ENCODE results near the gene SERPINI2.

Gene SERPINI2

GRCh38 chr3:167409611-167410010 is 64.2 kb downstream of the SERPINI2 start:
- no peak for DNase-seq (ENCODE audit: low read depth)
- H3K4me3 ChIP-seq (ENCODE audit: low read depth, low read length), result no peak overlapping the region
- TF ChIP-seq, protein P1, sequence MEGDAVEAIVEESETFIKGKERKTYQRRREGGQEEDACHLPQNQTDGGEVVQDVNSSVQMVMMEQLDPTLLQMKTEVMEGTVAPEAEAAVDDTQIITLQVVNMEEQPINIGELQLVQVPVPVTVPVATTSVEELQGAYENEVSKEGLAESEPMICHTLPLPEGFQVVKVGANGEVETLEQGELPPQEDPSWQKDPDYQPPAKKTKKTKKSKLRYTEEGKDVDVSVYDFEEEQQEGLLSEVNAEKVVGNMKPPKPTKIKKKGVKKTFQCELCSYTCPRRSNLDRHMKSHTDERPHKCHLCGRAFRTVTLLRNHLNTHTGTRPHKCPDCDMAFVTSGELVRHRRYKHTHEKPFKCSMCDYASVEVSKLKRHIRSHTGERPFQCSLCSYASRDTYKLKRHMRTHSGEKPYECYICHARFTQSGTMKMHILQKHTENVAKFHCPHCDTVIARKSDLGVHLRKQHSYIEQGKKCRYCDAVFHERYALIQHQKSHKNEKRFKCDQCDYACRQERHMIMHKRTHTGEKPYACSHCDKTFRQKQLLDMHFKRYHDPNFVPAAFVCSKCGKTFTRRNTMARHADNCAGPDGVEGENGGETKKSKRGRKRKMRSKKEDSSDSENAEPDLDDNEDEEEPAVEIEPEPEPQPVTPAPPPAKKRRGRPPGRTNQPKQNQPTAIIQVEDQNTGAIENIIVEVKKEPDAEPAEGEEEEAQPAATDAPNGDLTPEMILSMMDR (IDR thresholded peaks at IDR 0.05; ENCODE audit: low read depth, low read length, missing control alignments), result no peak

DNA sequence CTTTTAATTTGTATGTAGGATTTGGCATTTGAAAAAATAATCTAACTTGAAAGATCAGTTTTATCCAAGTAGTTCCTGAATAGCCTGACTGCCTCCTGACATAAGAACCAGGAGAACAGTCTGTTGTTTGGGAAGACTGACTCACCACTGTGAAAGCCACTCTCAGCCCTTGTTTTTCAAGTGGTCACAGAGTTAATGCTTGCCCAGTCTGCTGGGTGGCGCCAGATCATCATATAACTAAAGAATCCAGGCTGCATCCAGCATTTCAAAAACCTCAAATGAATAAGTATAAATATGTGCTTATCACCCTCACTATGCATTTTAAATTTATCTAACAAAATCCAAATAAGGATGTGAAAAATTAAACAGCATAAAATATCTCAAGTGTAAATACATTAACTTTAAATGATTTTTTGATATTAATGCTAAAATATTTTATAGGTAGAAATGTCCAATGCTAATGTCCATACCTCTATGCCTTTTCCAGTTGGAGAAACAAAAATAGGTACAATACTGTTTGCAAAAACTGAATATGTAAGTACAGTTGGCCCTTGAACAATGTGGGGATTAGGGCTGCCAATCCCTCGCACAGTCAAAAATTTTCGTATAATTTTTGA is 66.9 kb downstream of the SERPINI2 start:
- H3K4me3 ChIP-seq (ENCODE audit: low read depth, low read length), result no peak overlapping the region
- TF ChIP-seq, protein P1 (IDR thresholded peaks at IDR 0.05; ENCODE audit: low read depth, low read length, missing control alignments), result peak; percentile 24
- no peak for DNase-seq (ENCODE audit: low read depth)

DNA sequence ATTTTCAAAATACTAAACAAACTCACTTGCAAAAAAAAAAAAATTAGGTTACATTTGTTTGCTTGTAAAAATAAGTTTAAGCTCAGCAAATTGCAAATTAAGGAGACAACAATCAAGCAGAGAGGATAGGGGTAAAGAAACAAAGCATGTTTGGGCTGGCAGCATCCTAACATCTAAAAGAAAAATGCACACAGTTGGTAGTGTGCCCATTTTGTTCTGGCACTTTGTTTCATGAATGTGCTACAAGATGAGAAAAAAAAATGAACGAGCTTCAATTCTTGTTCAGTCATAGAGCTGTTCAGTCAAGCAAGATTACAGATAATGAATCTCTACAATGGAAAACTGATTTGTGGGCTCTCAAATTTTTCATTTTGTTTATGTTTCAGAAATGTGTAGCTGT is 76.0 kb downstream of the SERPINI2 start:
- DNase-seq (ENCODE audit: low read depth), result no peak
- H3K4me3 ChIP-seq (ENCODE audit: low read depth, low read length), result no peak overlapping the region
- TF ChIP-seq, protein P1 (IDR thresholded peaks at IDR 0.05; ENCODE audit: low read depth, low read length, missing control alignments), result no peak

- no peak for DNase-seq (ENCODE audit: low read depth)
- no peak overlapping the region for H3K4me3 ChIP-seq (ENCODE audit: low read depth, low read length)
- TF ChIP-seq, protein P1 (IDR thresholded peaks at IDR 0.05; ENCODE audit: low read depth, low read length, missing control alignments), result no peak
Measured at GRCh38 chr3:167396075-167396474, 77.8 kb downstream of the SERPINI2 start.

GRCh38 chr3:167394003-167394402 is 79.8 kb downstream of the SERPINI2 start:
- TF ChIP-seq, protein P1 (IDR thresholded peaks at IDR 0.05; ENCODE audit: low read depth, low read length, missing control alignments), result no peak

More at GRCh38 chr3:167394003-167394402, 79.8 kb downstream of the SERPINI2 start:
- no peak for DNase-seq (ENCODE audit: low read depth)
- H3K4me3 ChIP-seq (ENCODE audit: low read depth, low read length), result no peak overlapping the region
